Nephron progenitor cell (in vitro differentiated cells): ENCODE data around the gene AK8.

ENCODE experiments used
- DNase-seq: peaks from one replicate; pipeline ENCODE4 v3.0.0; 2021
- H3K27ac Mint-ChIP-seq: 2 replicates; pipeline ENCODE4 v1.8.0; 2021; ENCODE audit warnings: mild to moderate bottlenecking, moderate library complexity, mixed read lengths
- H3K27me3 Mint-ChIP-seq: 2 replicates; pipeline ENCODE4 v1.8.0; 2021; ENCODE audit warnings: mild to moderate bottlenecking, low read depth, mixed read lengths; ENCODE audit not compliant: poor library complexity
- H3K36me3 Mint-ChIP-seq: 2 replicates; pipeline ENCODE4 v1.8.0; 2021; ENCODE audit warnings: low read depth, mixed read lengths
- H3K4me1 Mint-ChIP-seq: 2 replicates; pipeline ENCODE4 v1.8.0; 2021; ENCODE audit warnings: mixed read lengths
- H3K4me3 Mint-ChIP-seq: 2 replicates; pipeline ENCODE4 v1.8.0; 2021; ENCODE audit warnings: mild to moderate bottlenecking, moderate library complexity, mixed read lengths
- H3K9me3 Mint-ChIP-seq: 2 replicates; pipeline ENCODE4 v1.8.0; 2021; ENCODE audit warnings: mild to moderate bottlenecking, moderate library complexity, mixed read lengths
- TF ChIP-seq, protein P1 (sequence below): fragments of 200-600 bp; sonication (generic); IDR thresholded peaks from 2 replicates; pipeline ENCODE4 v1.5.0; 2021; ENCODE audit warnings: antibody characterized with exemption

Gene AK8

GRCh38 chr9:132833550-132834121 is 44.4 kb downstream of the AK8 start:
- Mint-ChIP-seq H3K4me1 (peaks cover 43% of the 10 kb centered on the region), H3K4me3 (peak overlapping the region; percentile 9), H3K27me3 (peaks cover 11% of the 10 kb centered on the region), H3K9me3 (no peaks in the 10 kb centered on the region), H3K27ac (peak overlapping the region; percentile 29), H3K36me3 (no peaks in the 10 kb centered on the region)
- TF ChIP-seq, protein P1, sequence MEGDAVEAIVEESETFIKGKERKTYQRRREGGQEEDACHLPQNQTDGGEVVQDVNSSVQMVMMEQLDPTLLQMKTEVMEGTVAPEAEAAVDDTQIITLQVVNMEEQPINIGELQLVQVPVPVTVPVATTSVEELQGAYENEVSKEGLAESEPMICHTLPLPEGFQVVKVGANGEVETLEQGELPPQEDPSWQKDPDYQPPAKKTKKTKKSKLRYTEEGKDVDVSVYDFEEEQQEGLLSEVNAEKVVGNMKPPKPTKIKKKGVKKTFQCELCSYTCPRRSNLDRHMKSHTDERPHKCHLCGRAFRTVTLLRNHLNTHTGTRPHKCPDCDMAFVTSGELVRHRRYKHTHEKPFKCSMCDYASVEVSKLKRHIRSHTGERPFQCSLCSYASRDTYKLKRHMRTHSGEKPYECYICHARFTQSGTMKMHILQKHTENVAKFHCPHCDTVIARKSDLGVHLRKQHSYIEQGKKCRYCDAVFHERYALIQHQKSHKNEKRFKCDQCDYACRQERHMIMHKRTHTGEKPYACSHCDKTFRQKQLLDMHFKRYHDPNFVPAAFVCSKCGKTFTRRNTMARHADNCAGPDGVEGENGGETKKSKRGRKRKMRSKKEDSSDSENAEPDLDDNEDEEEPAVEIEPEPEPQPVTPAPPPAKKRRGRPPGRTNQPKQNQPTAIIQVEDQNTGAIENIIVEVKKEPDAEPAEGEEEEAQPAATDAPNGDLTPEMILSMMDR = no peak
- no peak for DNase-seq

- Mint-ChIP-seq H3K36me3 (no peaks in the 10 kb centered on the region), H3K4me1 (peaks cover 33% of the 10 kb centered on the region), H3K4me3 (no peak overlapping the region), H3K27me3 (peaks cover 20% of the 10 kb centered on the region), H3K9me3 (no peaks in the 10 kb centered on the region), H3K27ac (no peak overlapping the region)
- TF ChIP-seq, protein P1 = no peak
- no peak for DNase-seq
Observed at GRCh38 chr9:132832171-132832881, 45.8 kb downstream of the AK8 start.

GRCh38 chr9:132828201-132828770 is 49.8 kb downstream of the AK8 start:
- H3K27ac Mint-ChIP-seq = no peak overlapping the region
- no peak overlapping the region for H3K4me3 Mint-ChIP-seq
- no peaks in the 10 kb centered on the region for H3K9me3 Mint-ChIP-seq
- no peaks in the 10 kb centered on the region for H3K36me3 Mint-ChIP-seq
- TF ChIP-seq, protein P1 = no peak
- peaks cover 24% of the 10 kb centered on the region for H3K4me1 Mint-ChIP-seq
- DNase-seq = no peak
- peaks cover 22% of the 10 kb centered on the region for H3K27me3 Mint-ChIP-seq

GRCh38 chr9:132827366-132827765 is 50.7 kb downstream of the AK8 start:
- TF ChIP-seq, protein P1 = no peak
- peaks cover 19% of the 10 kb centered on the region for H3K27me3 Mint-ChIP-seq
- H3K27ac Mint-ChIP-seq = no peak overlapping the region
- DNase-seq = no peak
- H3K36me3 Mint-ChIP-seq = no peaks in the 10 kb centered on the region
- H3K9me3 Mint-ChIP-seq = no peaks in the 10 kb centered on the region
- H3K4me3 Mint-ChIP-seq = no peak overlapping the region
- H3K4me1 Mint-ChIP-seq = peaks cover 24% of the 10 kb centered on the region

DNA sequence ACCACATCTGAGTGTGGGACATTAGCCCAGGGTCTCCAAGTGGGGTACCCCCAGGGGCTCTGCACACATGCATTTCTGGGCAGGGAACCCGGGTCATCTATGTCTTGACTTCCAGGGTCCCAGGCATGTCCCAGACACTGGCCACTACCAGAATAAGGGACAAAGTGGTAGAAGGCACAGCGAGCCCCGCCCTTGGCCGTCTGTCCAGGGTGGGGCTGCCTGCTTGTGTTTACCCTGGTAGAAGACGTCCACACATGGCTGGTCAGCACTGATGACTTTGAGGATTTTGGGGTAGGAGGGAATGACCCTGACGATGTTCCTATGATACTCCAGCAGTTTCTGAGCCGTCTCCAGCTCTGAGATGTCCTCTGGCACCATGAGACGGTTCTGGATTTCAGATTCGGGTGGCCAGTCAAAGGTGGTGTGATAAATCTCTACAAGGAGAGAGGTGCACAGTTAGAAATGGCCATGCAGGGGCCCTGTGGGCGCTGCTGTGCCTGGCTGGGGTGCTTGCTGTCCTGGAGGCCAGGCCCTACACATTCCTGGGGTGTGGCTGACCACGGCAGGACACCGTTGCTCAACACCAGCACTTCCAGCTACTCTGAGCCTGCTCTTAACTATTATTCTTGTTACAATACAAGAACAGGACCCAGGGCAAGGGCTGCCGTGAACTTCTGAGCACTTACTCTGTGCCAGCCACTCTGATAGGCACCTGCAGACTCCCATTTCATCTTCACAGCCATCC is 51.3 kb downstream of the AK8 start:
- H3K27me3 Mint-ChIP-seq = peaks cover 19% of the 10 kb centered on the region
- TF ChIP-seq, protein P1 = no peak
- H3K36me3 Mint-ChIP-seq = no peaks in the 10 kb centered on the region

More for the DNA sequence above, 51.3 kb downstream of the AK8 start:
- H3K9me3 Mint-ChIP-seq = no peaks in the 10 kb centered on the region
- DNase-seq = no peak
- no peak overlapping the region for H3K4me3 Mint-ChIP-seq
- no peak overlapping the region for H3K27ac Mint-ChIP-seq
- peaks cover 24% of the 10 kb centered on the region for H3K4me1 Mint-ChIP-seq
